ENCODE results near the gene PADI4. TPM values are rescaled to one million over a fixed set of nuclear protein-coding genes. Genes with fewer than 3 reads are reported as not detected.

PADI4 gene
- total RNA-seq, 4 donors from 2014 or later: 0.56 to 16.1 (median 2.2) TPM

DNA sequence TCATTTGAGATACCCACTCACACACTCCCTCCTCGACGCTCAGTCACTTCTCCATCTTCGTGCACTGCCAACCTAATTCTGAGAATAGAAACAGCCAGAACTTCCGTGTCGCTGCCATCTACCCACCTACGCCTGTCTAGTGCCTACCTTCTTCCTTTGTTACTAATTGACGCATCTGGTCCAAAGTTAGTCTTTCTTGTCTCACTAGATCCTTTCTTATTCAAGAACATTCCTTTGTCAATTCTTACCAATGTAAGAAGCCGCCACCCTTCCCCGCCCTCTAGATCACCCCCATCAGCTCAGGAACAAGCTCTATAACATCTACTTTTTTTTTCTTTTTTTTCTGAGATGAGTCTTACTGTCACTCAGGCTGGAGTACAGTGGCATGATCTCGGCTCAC, 67.7 kb downstream of the PADI4 start:
- ATAC-seq (ENCODE audit: low FRiP score) (no peak), DNase-seq (ENCODE audit: low spot score) (no peak)
- TF ChIP-seq, protein P1, sequence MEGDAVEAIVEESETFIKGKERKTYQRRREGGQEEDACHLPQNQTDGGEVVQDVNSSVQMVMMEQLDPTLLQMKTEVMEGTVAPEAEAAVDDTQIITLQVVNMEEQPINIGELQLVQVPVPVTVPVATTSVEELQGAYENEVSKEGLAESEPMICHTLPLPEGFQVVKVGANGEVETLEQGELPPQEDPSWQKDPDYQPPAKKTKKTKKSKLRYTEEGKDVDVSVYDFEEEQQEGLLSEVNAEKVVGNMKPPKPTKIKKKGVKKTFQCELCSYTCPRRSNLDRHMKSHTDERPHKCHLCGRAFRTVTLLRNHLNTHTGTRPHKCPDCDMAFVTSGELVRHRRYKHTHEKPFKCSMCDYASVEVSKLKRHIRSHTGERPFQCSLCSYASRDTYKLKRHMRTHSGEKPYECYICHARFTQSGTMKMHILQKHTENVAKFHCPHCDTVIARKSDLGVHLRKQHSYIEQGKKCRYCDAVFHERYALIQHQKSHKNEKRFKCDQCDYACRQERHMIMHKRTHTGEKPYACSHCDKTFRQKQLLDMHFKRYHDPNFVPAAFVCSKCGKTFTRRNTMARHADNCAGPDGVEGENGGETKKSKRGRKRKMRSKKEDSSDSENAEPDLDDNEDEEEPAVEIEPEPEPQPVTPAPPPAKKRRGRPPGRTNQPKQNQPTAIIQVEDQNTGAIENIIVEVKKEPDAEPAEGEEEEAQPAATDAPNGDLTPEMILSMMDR (IDR thresholded peaks at IDR 0.05): no peak

DNA sequence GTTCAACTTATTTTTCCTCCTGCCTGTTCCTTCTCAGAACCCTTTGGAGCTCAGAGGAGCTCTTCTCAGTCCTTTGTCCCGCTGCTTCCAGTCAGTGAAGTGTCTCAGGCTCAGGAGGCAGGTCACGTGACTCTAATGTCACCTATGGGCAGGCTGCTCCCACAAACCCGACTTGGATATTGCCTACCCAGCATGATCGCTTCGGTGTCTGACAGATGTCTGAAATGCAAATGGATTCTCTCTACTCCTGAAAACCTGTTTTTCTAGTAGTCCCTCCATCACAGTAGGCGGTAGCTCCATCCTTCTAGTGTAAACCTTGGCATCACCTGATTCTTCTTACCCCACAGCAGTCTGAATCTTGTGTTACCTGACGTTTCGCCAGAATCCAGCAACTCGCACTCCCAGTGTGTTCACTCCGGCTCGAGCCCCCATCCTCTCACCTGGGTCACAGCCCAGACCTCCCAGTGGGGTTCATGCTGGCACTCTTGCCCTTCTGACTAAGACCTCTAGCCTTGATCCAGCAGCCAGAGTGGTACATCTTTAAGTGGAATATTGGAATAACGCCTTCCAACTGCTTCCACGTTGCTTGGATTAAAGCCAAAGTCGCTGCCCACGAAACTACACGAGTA, 69.4 kb downstream of the PADI4 start:
- no peak for DNase-seq (ENCODE audit: low spot score)

DNA sequence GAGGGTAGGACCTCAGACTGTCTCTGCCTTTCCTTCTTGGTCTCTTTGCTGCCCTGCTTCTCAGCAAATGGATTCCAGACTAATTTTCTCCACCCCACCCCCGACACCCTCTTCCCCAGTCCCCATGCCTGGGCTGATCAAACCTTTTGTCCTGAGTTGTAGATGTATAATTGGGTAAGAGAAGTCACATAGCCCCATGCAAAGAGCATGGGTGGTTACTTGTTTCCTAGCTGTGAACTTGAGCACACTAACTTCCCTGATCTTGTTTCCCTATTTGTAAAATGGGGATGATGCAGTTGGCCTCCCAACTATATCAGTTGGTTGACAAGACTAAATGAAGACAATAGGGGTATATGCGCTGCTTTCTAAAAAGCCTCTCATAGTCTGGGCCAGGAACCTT, 73.2 kb downstream of the PADI4 start:
- TF ChIP-seq, protein P1 (IDR thresholded peaks at IDR 0.05): no peak
- DNase-seq (ENCODE audit: low spot score): no peak
- ATAC-seq (ENCODE audit: low FRiP score): no peak

More for the DNA sequence above, 69.4 kb downstream of the PADI4 start:
- TF ChIP-seq, protein P1 (IDR thresholded peaks at IDR 0.05): no peak
- ATAC-seq (ENCODE audit: low FRiP score): no peak

DNA sequence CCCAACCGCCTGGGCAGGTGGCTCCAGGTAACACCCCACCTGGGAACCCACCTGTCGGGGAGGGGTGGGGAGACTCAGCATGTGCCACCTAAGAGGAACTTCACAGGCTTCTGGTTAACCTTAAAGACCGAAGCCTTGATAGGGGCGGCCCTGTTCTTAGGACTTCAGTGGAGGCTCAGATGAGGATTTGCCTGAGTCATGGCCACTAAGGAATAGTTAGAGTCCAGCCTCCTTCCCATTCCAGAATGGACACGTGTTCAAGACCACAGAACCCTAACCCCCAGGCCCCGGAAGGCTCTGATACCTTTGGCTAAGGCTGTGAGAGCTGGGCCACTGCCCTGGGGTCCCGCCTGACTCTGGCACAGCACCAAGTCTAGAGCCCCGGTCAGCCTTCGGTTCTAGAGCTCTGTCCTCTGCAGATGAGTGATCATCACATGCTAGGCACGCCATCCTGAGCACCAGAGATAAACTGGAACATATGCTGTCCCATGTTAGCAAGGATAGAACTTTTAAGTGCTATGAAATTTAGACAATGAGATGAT, 84.3 kb downstream of the PADI4 start:
- TF ChIP-seq, protein P1 (IDR thresholded peaks at IDR 0.05): no peak
- no peak for DNase-seq (ENCODE audit: low spot score)
- ATAC-seq (ENCODE audit: low FRiP score): no peak

DNA sequence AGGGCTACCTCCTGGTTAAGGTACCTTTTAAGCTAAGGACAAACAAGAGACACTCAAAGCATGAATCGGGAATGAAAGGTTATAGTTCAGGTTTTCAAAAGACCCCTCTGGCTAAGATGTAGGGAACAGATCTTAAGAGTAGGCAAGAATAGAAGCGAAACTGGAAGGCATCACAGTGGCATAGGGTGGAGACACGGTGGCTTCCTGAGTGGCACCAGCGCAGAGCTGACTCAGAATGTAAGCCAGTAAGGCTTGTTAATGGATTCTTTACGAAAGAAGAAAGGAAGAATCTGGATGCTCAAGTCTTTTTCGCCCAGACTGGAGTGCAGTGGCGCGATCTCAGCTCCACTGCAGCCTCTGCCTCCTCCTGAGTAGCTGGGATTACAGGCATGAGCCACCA, 85.2 kb downstream of the PADI4 start:
- ATAC-seq (ENCODE audit: low FRiP score): no peak
- no peak for DNase-seq (ENCODE audit: low spot score)
- TF ChIP-seq, protein P1 (IDR thresholded peaks at IDR 0.05): no peak

DNA sequence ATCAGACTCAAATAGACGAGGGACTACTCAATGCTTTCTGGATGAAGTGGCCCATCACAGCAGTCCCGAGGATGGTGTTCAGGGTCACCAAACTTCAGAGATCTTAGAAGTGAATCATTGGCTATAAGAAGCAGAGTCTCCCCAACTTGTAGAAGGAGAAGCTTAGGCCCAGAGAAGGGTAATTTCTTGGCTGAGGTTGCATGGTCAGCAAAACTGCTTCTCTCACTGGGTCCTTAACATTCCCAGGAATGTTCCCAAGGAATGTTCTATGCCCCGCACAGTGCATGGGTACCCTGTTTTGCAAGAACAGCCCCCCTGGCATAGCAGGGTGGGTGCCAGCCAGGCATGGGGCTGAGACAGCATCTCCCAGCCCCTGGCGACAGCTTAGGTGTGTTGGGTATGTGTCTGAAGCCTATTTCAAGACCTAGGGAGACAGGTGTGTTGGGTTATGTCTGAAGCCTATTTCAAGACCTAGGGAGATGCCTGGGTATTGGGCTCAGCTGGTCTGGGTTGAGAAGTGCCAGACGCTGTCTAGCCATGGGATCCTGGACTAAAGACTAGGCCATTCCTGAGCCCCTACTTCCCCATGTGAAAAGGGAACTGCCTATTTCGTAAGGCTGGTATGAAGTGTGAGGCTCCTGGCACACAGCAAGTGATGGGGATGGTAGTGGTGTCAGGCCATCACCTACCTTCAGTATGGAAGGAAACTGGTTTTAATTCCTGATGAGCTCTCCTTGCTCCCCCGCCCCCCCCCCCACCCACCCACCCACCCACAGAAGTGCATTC, 90.1 kb downstream of the PADI4 start:
- ATAC-seq (ENCODE audit: low FRiP score): no peak
- DNase-seq (ENCODE audit: low spot score): no peak
- TF ChIP-seq, protein P1 (IDR thresholded peaks at IDR 0.05): no peak
